Measurements from ENCODE around the gene EPB41L4B.
A peak's percentile ranks its signal among the peaks of the same experiment; 100 is the strongest.

The EPB41L4B gene

GRCh38 chr9:109145051-109145450 lies 175.8 kb downstream of the EPB41L4B start:
- TF ChIP-seq CTCF (IDR thresholded peaks at IDR 0.05; ENCODE audit: borderline replicate concordance, control extremely low read depth, extremely low read depth, insufficient read depth, missing control alignments), result no peak
- no peak for DNase-seq (ENCODE audit: low spot score)
- in situ Hi-C loops (cut with MboI; ENCODE audit: low sequenced_read_pairs, unreplicated experiment), result no loop called here

- no peak for TF ChIP-seq CTCF (IDR thresholded peaks at IDR 0.05; ENCODE audit: borderline replicate concordance, control extremely low read depth, extremely low read depth, insufficient read depth, missing control alignments)
- peak; percentile 61 for DNase-seq (ENCODE audit: low spot score)
- in situ Hi-C loops (cut with MboI; ENCODE audit: low sequenced_read_pairs, unreplicated experiment), result no loop called here
These were observed 176.8 kb downstream of the EPB41L4B start for GRCh38 chr9:109143881-109144562.

- TF ChIP-seq CTCF (IDR thresholded peaks at IDR 0.05; ENCODE audit: borderline replicate concordance, control extremely low read depth, extremely low read depth, insufficient read depth, missing control alignments), result no peak
- no peak for DNase-seq (ENCODE audit: low spot score)
- in situ Hi-C loops (cut with MboI; ENCODE audit: low sequenced_read_pairs, unreplicated experiment), result no loop called here
These were observed 179.5 kb downstream of the EPB41L4B start for GRCh38 chr9:109141375-109141774.

- no peak for TF ChIP-seq CTCF (IDR thresholded peaks at IDR 0.05; ENCODE audit: borderline replicate concordance, control extremely low read depth, extremely low read depth, insufficient read depth, missing control alignments)
- no peak for DNase-seq (ENCODE audit: low spot score)
These were observed 181.0 kb downstream of the EPB41L4B start for GRCh38 chr9:109139851-109140250.

GRCh38 chr9:109138421-109138820 lies 182.4 kb downstream of the EPB41L4B start:
- in situ Hi-C loops (cut with MboI; ENCODE audit: low sequenced_read_pairs, unreplicated experiment), result no loop called here

More at GRCh38 chr9:109139851-109140250, 181.0 kb downstream of the EPB41L4B start:
- in situ Hi-C loops (cut with MboI; ENCODE audit: low sequenced_read_pairs, unreplicated experiment), result no loop called here

GRCh38 chr9:109134167-109134578 lies 186.7 kb downstream of the EPB41L4B start:
- in situ Hi-C loops (cut with MboI; ENCODE audit: low sequenced_read_pairs, unreplicated experiment), result no loop called here
- no peak for DNase-seq (ENCODE audit: low spot score)
- no peak for TF ChIP-seq CTCF (IDR thresholded peaks at IDR 0.05; ENCODE audit: borderline replicate concordance, control extremely low read depth, extremely low read depth, insufficient read depth, missing control alignments)

More at GRCh38 chr9:109138421-109138820, 182.4 kb downstream of the EPB41L4B start:
- no peak for DNase-seq (ENCODE audit: low spot score)
- no peak for TF ChIP-seq CTCF (IDR thresholded peaks at IDR 0.05; ENCODE audit: borderline replicate concordance, control extremely low read depth, extremely low read depth, insufficient read depth, missing control alignments)
